K562 (cell line): Measurements from ENCODE around the gene POP7. TPM values are rescaled to one million over a fixed set of nuclear protein-coding genes. Genes with fewer than 3 reads are reported as not detected.
A peak's percentile ranks its signal among the peaks of the same experiment; 100 is the strongest.

Experiments
- ATAC-seq: fragments of 200-7000 bp; cut with Tn5 transposase; 3 replicates; pipeline ENCODE4 v1.9.1; 2020; ENCODE audit warnings: moderate library complexity
- BruUV-seq: library from RNA; stranded (reverse); fragments of 400-500 nt; replicated peaks from 2 replicates; lab custom pipeline; 2021; lab: Mats Ljungman, UMichigan
- CTCF ChIA-PET: fragments of 300-600 bp; formaldehyde crosslinking; extraction: SDS; loops from one replicate; lab custom pipeline; 2021; ENCODE audit warnings: low intra/inter-chr PET ratio; lab: Yijun Ruan, JAX
- POLR2A ChIA-PET: fragments of 300-600, 350-650 bp; sonication (Branson Sonifier 250); formaldehyde crosslinking; extraction: SDS; loops from one replicate; lab custom pipeline; 2021; ENCODE audit warnings: antibody characterized with exemption, inconsistent platforms; lab: Yijun Ruan, JAX
- DNase-seq, 4 experiments: peaks; one replicate each; pipeline versions ENCODE4 v3.0.0 to v3.0.0-alpha.2; 2011 to 2018; ENCODE audit warnings: low spot score in 3 of 4, mixed read lengths in 3 of 4; ENCODE audit errors: extremely low read depth in 1 of 4
- FAIRE-seq: peaks from 2 replicates; lab custom pipeline; 2011; peaks lifted over from hg19 to GRCh38; lab: Jason Lieb, UNC
- H2AFZ ChIP-seq: 2 replicates; pipeline ENCODE4 v1.6.0; 2011; ENCODE audit warnings: low read depth, low read length, control low read depth, inconsistent platforms
- H3K27ac ChIP-seq: fragments of 200-600 bp; 3 replicates; pipeline ENCODE4 v1.8.0; 2011; ENCODE audit warnings: low read depth, mild to moderate bottlenecking, control low read depth, inconsistent platforms, low read length, moderate library complexity, mixed read lengths; ENCODE audit errors: extremely low read depth
- H3K27me3 ChIP-seq, 2 experiments: fragments of 300-600 bp in 1 of 2; 2 replicates in 1 of 2; 3 replicates in 1 of 2; pipeline versions ENCODE4 v1.6.0 to v1.8.0; 2011; ENCODE audit warnings: inconsistent platforms in 2 of 2, low read length in 2 of 2, mild to moderate bottlenecking in 1 of 2, mixed read lengths in 1 of 2, moderate library complexity in 1 of 2; ENCODE audit not compliant: control insufficient read depth in 2 of 2, insufficient read depth in 2 of 2
- H3K36me3 ChIP-seq: fragments of 300-600 bp; 3 replicates; pipeline ENCODE4 v1.8.0; 2011; ENCODE audit warnings: mild to moderate bottlenecking, low read length, inconsistent platforms; ENCODE audit not compliant: control insufficient read depth, insufficient read depth
- H3K4me1 ChIP-seq, 2 experiments: fragments of 200-600 bp in 1 of 2; replicated peaks in 1 of 2; 2 replicates in 1 of 2; 3 replicates in 1 of 2; pipeline versions ENCODE4 v1.5.1 to v1.8.0; 2011; ENCODE audit warnings: inconsistent platforms in 2 of 2, low read length in 2 of 2, mild to moderate bottlenecking in 1 of 2, mixed read lengths in 1 of 2, moderate library complexity in 1 of 2; ENCODE audit not compliant: control insufficient read depth in 2 of 2, insufficient read depth in 2 of 2
- H3K4me2 ChIP-seq: 2 replicates; pipeline ENCODE4 v1.6.1; 2011; ENCODE audit warnings: low read length, control low read depth, inconsistent platforms, mixed read lengths; ENCODE audit not compliant: insufficient read depth
- H3K4me3 ChIP-seq: fragments of 200-600 bp; sonication (generic), shearing (Covaris generic); 2 replicates; pipeline ENCODE4 v1.5.1; 2016; ENCODE audit warnings: control low read depth, inconsistent platforms
- H3K79me2 ChIP-seq: fragments of 200-600 bp; 3 replicates; pipeline ENCODE4 v1.8.0; 2011; ENCODE audit warnings: low read length, inconsistent platforms; ENCODE audit not compliant: control insufficient read depth, insufficient read depth
- H3K9ac ChIP-seq, 2 experiments: 2 replicates each; pipeline versions ENCODE4 v1.6.0 to v1.6.1; 2011; ENCODE audit warnings: low read depth in 2 of 2, low read length in 2 of 2, control low read depth in 1 of 2, inconsistent platforms in 1 of 2, mild to moderate bottlenecking in 1 of 2, mixed read lengths in 1 of 2; ENCODE audit not compliant: insufficient read depth in 1 of 2
- H3K9me1 ChIP-seq: one replicate; pipeline ENCODE4 v1.6.0; 2011; ENCODE audit warnings: inconsistent platforms, mild to moderate bottlenecking, low read length, moderate library complexity; ENCODE audit not compliant: control insufficient read depth, insufficient read depth
- H3K9me3 ChIP-seq: replicated peaks from 2 replicates; pipeline ENCODE4 v1.5.1; 2011; ENCODE audit warnings: low read depth, low read length, inconsistent platforms; ENCODE audit not compliant: control insufficient read depth, insufficient read depth
- H4K20me1 ChIP-seq: replicated peaks from 2 replicates; pipeline ENCODE4 v1.6.1; 2011; ENCODE audit warnings: low read length, inconsistent platforms, mixed read lengths; ENCODE audit not compliant: control insufficient read depth, insufficient read depth
- DEAF1 ChIP-seq: fragments of 450-650 bp; formaldehyde crosslinking; IDR thresholded peaks from 2 replicates; pipeline ENCODE4 v1.4.0; 2020; ENCODE audit warnings: mild to moderate bottlenecking, moderate library complexity
- HDAC1 ChIP-seq, 2 experiments: fragments of 450-650 bp; IDR thresholded peaks; 2 replicates each; pipeline ENCODE4 v1.6.1; 2016 to 2017; ENCODE audit warnings: inconsistent platforms in 1 of 2, mild to moderate bottlenecking in 1 of 2, moderate library complexity in 1 of 2
- ILF3 ChIP-seq: fragments of 450-650 bp; IDR thresholded peaks from 2 replicates; pipeline ENCODE4 v1.6.1; 2018; ENCODE audit warnings: antibody characterized with exemption, mild to moderate bottlenecking, moderate library complexity, borderline replicate concordance
- KDM1A ChIP-seq, 2 experiments: fragments of 450-650 bp; IDR thresholded peaks; 2 replicates each; pipeline ENCODE4 v1.6.1; 2016; ENCODE audit warnings: mild to moderate bottlenecking in 2 of 2
- MLLT1 ChIP-seq, 2 experiments: fragments of 450-650 bp; IDR thresholded peaks; 2 replicates each; pipeline ENCODE4 v1.6.1; 2016
- NEUROD1 ChIP-seq: fragments of 150-350 bp; IDR thresholded peaks from 2 replicates; pipeline ENCODE4 v1.6.1; 2014; ENCODE audit warnings: borderline replicate concordance, low read length, low read depth; ENCODE audit not compliant: partially characterized antibody
- SFPQ ChIP-seq: fragments of 200-400 bp; formaldehyde crosslinking; IDR thresholded peaks from 2 replicates; pipeline ENCODE4 v1.6.1; 2017; ENCODE audit warnings: mild to moderate bottlenecking, low read depth, low read length, moderate library complexity
- THRAP3 ChIP-seq: fragments of 450-650 bp; IDR thresholded peaks from 2 replicates; pipeline ENCODE4 v1.6.1; 2016; ENCODE audit warnings: mild to moderate bottlenecking, inconsistent platforms, borderline replicate concordance
- TOE1 ChIP-seq, 2 experiments: fragments of 450-650 bp in 1 of 2; sonication (generic) in 1 of 2; formaldehyde crosslinking in 1 of 2; IDR thresholded peaks; 2 replicates each; pipeline versions ENCODE4 v1.7.1 to v1.8.0; 2016 to 2022; ENCODE audit warnings: borderline replicate concordance in 2 of 2, mild to moderate bottlenecking in 2 of 2, antibody characterized with exemption in 1 of 2, inconsistent platforms in 1 of 2, low read depth in 1 of 2, missing genetic modification reagents in 1 of 2, moderate library complexity in 1 of 2
- ZBTB5 ChIP-seq: fragments of 450-650 bp; IDR thresholded peaks from 2 replicates; pipeline ENCODE4 v1.6.1; 2017; ENCODE audit warnings: antibody characterized with exemption
- WGBS: fragments of 100-300 bp; shearing (Covaris generic); methylation state at CpG from one replicate; pipeline ENCODE4 v1.1.6; 2016; ENCODE audit warnings: low coverage, mixed read lengths; ENCODE audit not compliant: insufficient coverage; ENCODE audit errors: missing lambda C conversion rate; 5-methylcytosine and 5-hydroxymethylcytosine counted together
- in situ Hi-C: fragments of 300-500 bp; cut with MboI; formaldehyde crosslinking; loops from 4 replicates; pipeline ENCODE4 v1.15.0; 2018; ENCODE audit warnings: inconsistent platforms, mixed read lengths
- intact Hi-C: fragments of 100-400 bp; cut with micrococcal nuclease; formaldehyde crosslinking; loops from 2 replicates; pipeline ENCODE4 v1.14.2; 2022
- polyA plus RNA-seq, 8 experiments: library from polyadenylated mRNA; depleted of rRNA in 4 of 8; stranded (reverse) in 5 of 8; unstranded in 3 of 8; fragments of >200 nt; fragmentation: Nextera tagmentation in 2 of 8; fragmentation: Illumina TruSeq in 1 of 8; extraction: Ambion mirVana in 2 of 8; extraction: Trizol in 1 of 8; gene quantifications; 2 replicates each; pipeline versions ENCODE4 v1.2.1 to v1.2.3, GENCODE V29; 2011 to 2014; ENCODE audit warnings: inconsistent platforms in 1 of 8, missing spikeins in 1 of 8
- total RNA-seq, 7 experiments: library from RNA; depleted of rRNA in 6 of 7; stranded (reverse); fragments of >200 nt in 6 of 7; fragmentation: Illumina TruSeq in 2 of 7; extraction: Trizol in 2 of 7; gene quantifications; 2 replicates each; pipeline versions ENCODE4 v1.2.1 to v1.2.3, GENCODE V29; 2011 to 2021; ENCODE audit warnings: low replicate concordance in 1 of 7

Gene POP7
- total and polyA plus RNA-seq, 9 of the 15 experiments (the other 6 are each of a cell fraction or from before 2014, with no cell fraction given): 11.5 to 163 (median 68.9) TPM

GRCh38 chr7:100671353-100672327 is 34.3 kb upstream of the POP7 start:
- DNase-seq (no peak), ATAC-seq (no peak), FAIRE-seq (peak; percentile 48)
- Histone ChIP-seq H3K4me2 (no peak overlapping the region), H2AFZ (no peak overlapping the region), H3K4me3 (no peak overlapping the region), H3K9me1 (no peaks in the 10 kb centered on the region), H3K9me3 (no peaks in the 10 kb centered on the region), H3K79me2 (peaks cover 30% of the 10 kb centered on the region), H3K4me1 (peaks cover 0 to 36% of the 10 kb centered on the region in 2 experiments; a peak in 4 of 5 replicates), H4K20me1 (no peaks in the 10 kb centered on the region; the same call in 1 of the 2 replicates), H3K9ac (no peak overlapping the region), H3K27ac (no peak overlapping the region), H3K27me3 (no peaks in the 10 kb centered on the region), H3K36me3 (peaks cover 4% of the 10 kb centered on the region; the same call in 2 of the 3 replicates)
- CTCF ChIA-PET: no interaction called here
- BruUV-seq: no TSS peak
- 70% methylated on average over 14 of the region's 18 CpGs for WGBS
- POLR2A ChIA-PET: interaction anchor here (0.6 to 0.7 kb wide), 2 partner anchors 20 to 202 kb away, joined by 3 read pairs; no protein-coding TSS in a partner anchor
- in situ Hi-C loops (no loop called here), intact Hi-C loops (loop anchor here (2.0 to 5.0 kb wide), 2 partner anchors 44 to 67 kb away; no protein-coding TSS in a partner anchor)
- TF ChIP-seq KDM1A (IDR thresholded peaks at IDR 0.05): peak; percentile 32 to 73; a peak in 3 of 4 replicates
- 0 out of 4 replicates have a peak, but pooled peaks of 1 of the 2 experiments have one; percentile 48 for TF ChIP-seq MLLT1 (IDR thresholded peaks at IDR 0.05)
- TF ChIP-seq SFPQ: no peak
- TF ChIP-seq TOE1 (IDR thresholded peaks at IDR 0.05; ENCODE audit: borderline replicate concordance): no peak
- no peak for TF ChIP-seq TOE1 (CRISPR knock-in tag; IDR thresholded peaks at IDR 0.05; ENCODE audit: borderline replicate concordance, low read depth)
- TF ChIP-seq ZBTB5: peak; percentile 44; the same call in 1 of the 2 replicates
- TF ChIP-seq HDAC1 (IDR thresholded peaks at IDR 0.05): peak in 1 of 2 experiments; percentile 30; a peak in 1 of 4 replicates
- no peak for TF ChIP-seq NEUROD1
- no peak for TF ChIP-seq DEAF1 (CRISPR knock-in tag)
- peak; percentile 38; the same call in 1 of the 2 replicates for TF ChIP-seq THRAP3
- no peak for TF ChIP-seq ILF3
